ENCODE results near the gene RNASEH2A. TPM values are rescaled to one million over a fixed set of nuclear protein-coding genes. Genes with fewer than 3 reads are reported as not detected.

Gene RNASEH2A
- total and polyA plus RNA-seq, 2 of the 13 experiments (the other 11 are each of a cell fraction or from before 2014, with no cell fraction given) = 25.1 to 35.8 TPM

DNA sequence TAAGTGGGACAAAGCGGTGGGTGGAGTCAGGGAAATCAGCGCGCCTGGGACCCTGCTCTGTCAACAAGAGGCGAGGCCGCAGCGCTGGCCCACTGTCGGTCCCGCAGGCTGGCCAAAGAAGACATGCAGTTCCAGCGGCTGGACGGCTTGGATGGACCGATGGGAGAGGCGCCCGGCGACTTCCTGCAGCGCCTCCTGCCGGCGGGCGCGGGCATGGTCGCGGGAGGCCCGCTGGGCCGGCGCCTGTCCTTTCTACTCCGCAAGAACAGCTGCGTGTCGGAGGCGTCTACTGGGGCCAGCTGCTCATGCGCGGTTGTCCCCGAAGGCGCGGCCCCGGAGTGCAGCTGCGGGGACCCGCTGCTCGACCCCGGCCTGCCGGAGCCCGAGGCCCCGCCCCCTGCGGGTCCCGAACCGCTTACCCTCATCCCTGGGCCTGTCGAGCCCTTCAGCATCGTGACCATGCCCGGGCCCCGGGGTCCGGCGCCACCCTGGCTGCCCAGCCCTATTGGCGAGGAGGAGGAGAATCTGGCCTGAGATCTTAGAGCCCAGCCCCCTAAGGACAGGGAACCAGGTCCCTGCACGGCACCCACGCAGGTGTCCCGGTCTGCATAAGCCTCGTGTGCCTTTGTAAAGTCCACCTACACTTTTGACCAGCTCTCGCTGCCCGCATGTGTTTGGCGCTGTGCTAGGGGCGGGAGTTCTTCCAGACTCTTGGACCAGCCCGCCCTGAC is 48.7 kb upstream of the RNASEH2A start (continued):
- TF ChIP-seq, protein P1, sequence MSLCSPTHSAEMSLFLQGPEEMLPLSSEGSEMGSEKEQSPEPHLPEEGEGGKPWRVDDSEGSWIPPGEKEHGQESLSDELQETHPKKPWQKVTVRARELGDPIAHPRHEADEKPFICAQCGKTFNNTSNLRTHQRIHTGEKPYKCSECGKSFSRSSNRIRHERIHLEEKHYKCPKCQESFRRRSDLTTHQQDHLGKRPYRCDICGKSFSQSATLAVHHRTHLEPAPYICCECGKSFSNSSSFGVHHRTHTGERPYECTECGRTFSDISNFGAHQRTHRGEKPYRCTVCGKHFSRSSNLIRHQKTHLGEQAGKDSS (CRISPR knock-in tag; IDR thresholded peaks at IDR 0.05; ENCODE audit: borderline replicate concordance, low read depth) = no peak
- TF ChIP-seq PHB2 (IDR thresholded peaks at IDR 0.05; ENCODE audit: partially characterized antibody) (no peak), HDAC2 (CRISPR knock-in tag; IDR thresholded peaks at IDR 0.05) (no peak; the same call in 1 of the 2 replicates), ZNF484 (CRISPR knock-in tag; IDR thresholded peaks at IDR 0.05; ENCODE audit: borderline replicate concordance, low read depth) (no peak), PITX1 (CRISPR knock-in tag; IDR thresholded peaks at IDR 0.05) (no peak), ARHGAP35 (CRISPR knock-in tag; IDR thresholded peaks at IDR 0.05; ENCODE audit: borderline replicate concordance) (0 out of 2 replicates have a peak, but pooled peaks have one; percentile 62), SRSF4 (IDR thresholded peaks at IDR 0.05; ENCODE audit: low read depth, low read length, poor library complexity, severe bottlenecking) (no peak), ZHX1 (CRISPR knock-in tag; IDR thresholded peaks at IDR 0.05; ENCODE audit: low read depth) (no peak), XRCC5 (optimal IDR thresholded peaks at IDR 0.05; ENCODE audit: low read length) (peak; percentile 81), MXI1 (IDR thresholded peaks at IDR 0.05; ENCODE audit: borderline replicate concordance, low read depth, low read length) (0 out of 3 replicates have a peak, but pooled peaks have one; percentile 45), HNF4A (CRISPR knock-in tag; IDR thresholded peaks at IDR 0.05) (no peak), NR2F2 (IDR thresholded peaks at IDR 0.05; ENCODE audit: borderline replicate concordance, low read depth) (no peak), TBL1XR1 (IDR thresholded peaks at IDR 0.05; ENCODE audit: borderline replicate concordance, low read length, partially characterized antibody) (no peak), MXD4 (CRISPR knock-in tag; IDR thresholded peaks at IDR 0.05) (no peak), ZNF629 (CRISPR knock-in tag; conservative IDR thresholded peaks at IDR 0.05) (no peak), ZNF839 (CRISPR knock-in tag; IDR thresholded peaks at IDR 0.05; ENCODE audit: borderline replicate concordance) (no peak), HMG20B (CRISPR knock-in tag; conservative IDR thresholded peaks at IDR 0.05) (no peak), CEBPB (IDR thresholded peaks at IDR 0.05; ENCODE audit: borderline replicate concordance, low read depth, low read length) (no peak), FOXJ3 (CRISPR knock-in tag; IDR thresholded peaks at IDR 0.05; ENCODE audit: borderline replicate concordance) (no peak), MEIS2 (CRISPR knock-in tag; IDR thresholded peaks at IDR 0.05) (no peak), SRY (CRISPR knock-in tag; IDR thresholded peaks at IDR 0.05) (no peak), POLR2G (IDR thresholded peaks at IDR 0.05; ENCODE audit: low read depth, low read length) (no peak), ZSCAN29 (CRISPR knock-in tag; conservative IDR thresholded peaks at IDR 0.05) (0 out of 2 replicates have a peak, but pooled peaks have one; percentile 55)
- TF ChIP-seq, protein P2, sequence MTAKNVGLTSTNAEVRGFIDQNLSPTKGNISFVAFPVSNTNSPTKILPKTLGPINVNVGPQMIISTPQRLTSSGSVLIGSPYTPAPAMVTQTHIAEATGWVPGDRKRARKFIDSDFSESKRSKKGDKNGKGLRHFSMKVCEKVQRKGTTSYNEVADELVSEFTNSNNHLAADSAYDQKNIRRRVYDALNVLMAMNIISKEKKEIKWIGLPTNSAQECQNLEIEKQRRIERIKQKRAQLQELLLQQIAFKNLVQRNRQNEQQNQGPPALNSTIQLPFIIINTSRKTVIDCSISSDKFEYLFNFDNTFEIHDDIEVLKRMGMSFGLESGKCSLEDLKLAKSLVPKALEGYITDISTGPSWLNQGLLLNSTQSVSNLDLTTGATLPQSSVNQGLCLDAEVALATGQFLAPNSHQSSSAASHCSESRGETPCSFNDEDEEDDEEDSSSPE (CRISPR knock-in tag; IDR thresholded peaks at IDR 0.05) = peak; percentile 29; the same call in 1 of the 2 replicates
- TF ChIP-seq, protein P3, sequence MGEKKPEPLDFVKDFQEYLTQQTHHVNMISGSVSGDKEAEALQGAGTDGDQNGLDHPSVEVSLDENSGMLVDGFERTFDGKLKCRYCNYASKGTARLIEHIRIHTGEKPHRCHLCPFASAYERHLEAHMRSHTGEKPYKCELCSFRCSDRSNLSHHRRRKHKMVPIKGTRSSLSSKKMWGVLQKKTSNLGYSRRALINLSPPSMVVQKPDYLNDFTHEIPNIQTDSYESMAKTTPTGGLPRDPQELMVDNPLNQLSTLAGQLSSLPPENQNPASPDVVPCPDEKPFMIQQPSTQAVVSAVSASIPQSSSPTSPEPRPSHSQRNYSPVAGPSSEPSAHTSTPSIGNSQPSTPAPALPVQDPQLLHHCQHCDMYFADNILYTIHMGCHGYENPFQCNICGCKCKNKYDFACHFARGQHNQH (CRISPR knock-in tag; IDR thresholded peaks at IDR 0.05) = peak; percentile 69; the same call in 1 of the 2 replicates
